Activated CD4-positive, alpha-beta memory T cell treated with anti-CD3 and anti-CD28 coated beads for 36 hours (primary cell): ENCODE results near the gene BLMH. TPM values are rescaled to one million over a fixed set of nuclear protein-coding genes. Genes with fewer than 3 reads are reported as not detected.

Experiments used
- CTCF ChIA-PET: fragments of 350-600 bp; sonication (Branson Sonifier 250); formaldehyde crosslinking; loops from one replicate; lab custom pipeline; 2021; ENCODE audit warnings: antibody characterized with exemption, inconsistent platforms; lab: Charles Lee
- POLR2A ChIA-PET: fragments of 350-600 bp; sonication (Branson Sonifier 250); formaldehyde crosslinking; loops from one replicate; lab custom pipeline; 2021; ENCODE audit warnings: antibody characterized with exemption; lab: Charles Lee
- DNase-seq: peaks from one replicate; pipeline ENCODE4 v3.0.0-alpha.2; 2020
- H3K27ac Mint-ChIP-seq: one replicate; pipeline ENCODE4 v1.8.0; 2021; ENCODE audit warnings: mixed read lengths
- H3K27me3 Mint-ChIP-seq: one replicate; pipeline ENCODE4 v1.8.0; 2021; ENCODE audit warnings: mixed read lengths
- H3K36me3 Mint-ChIP-seq: one replicate; pipeline ENCODE4 v1.8.0; 2021; ENCODE audit warnings: mixed read lengths
- H3K4me1 Mint-ChIP-seq: one replicate; pipeline ENCODE4 v1.8.0; 2021; ENCODE audit warnings: low read depth, mixed read lengths
- H3K4me3 Mint-ChIP-seq: one replicate; pipeline ENCODE4 v1.8.0; 2021; ENCODE audit warnings: mild to moderate bottlenecking, mixed read lengths
- H3K9me3 Mint-ChIP-seq: one replicate; pipeline ENCODE4 v1.8.0; 2021; ENCODE audit warnings: mixed read lengths
- intact Hi-C: fragments of 100-400 bp; cut with micrococcal nuclease; formaldehyde crosslinking; loops from one replicate; pipeline ENCODE4 v1.15.1; 2023
- total RNA-seq, 2 experiments: library from RNA; stranded (reverse); gene quantifications; one replicate each; pipeline ENCODE4 v1.2.3, GENCODE V29; 2021

BLMH gene
- total RNA-seq, 2 experiments from 2014 or later = 47.0 to 49.6 TPM

DNA sequence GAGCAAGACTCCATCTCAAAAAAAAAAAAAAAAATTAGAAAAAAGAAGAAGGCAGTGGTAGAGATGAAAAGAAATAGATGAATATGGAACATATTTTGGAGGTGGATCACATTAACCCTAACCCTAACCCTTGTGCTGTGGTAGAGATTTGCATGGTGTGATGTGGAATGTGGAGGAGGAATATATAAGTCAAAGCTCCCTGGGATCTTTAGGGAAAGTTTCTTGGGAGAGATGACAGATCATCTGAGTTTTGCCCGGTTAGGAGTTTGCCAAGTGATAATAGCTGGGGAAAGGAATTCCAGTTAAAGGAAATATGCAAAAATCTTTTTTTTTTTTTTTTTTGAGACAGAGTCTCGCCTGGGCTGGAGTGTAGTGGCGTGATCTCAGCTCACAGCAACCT lies 13.0 kb upstream of the BLMH start:
- peaks cover 3% of the 10 kb centered on the region for H3K4me1 Mint-ChIP-seq
- no peaks in the 10 kb centered on the region for H3K27me3 Mint-ChIP-seq
- H3K36me3 Mint-ChIP-seq = no peaks in the 10 kb centered on the region
- H3K9me3 Mint-ChIP-seq = no peaks in the 10 kb centered on the region
- intact Hi-C loops = no loop called here
- ChIA-PET CTCF (interaction anchor here (0.6 to 1.4 kb wide), 4 partner anchors 32 to 521 kb away, joined by 3 to 6 read pairs (median 3); no protein-coding TSS in a partner anchor), POLR2A (no interaction called here)
- no peak overlapping the region for H3K4me3 Mint-ChIP-seq
- DNase-seq = no peak
- H3K27ac Mint-ChIP-seq = no peak overlapping the region

DNA sequence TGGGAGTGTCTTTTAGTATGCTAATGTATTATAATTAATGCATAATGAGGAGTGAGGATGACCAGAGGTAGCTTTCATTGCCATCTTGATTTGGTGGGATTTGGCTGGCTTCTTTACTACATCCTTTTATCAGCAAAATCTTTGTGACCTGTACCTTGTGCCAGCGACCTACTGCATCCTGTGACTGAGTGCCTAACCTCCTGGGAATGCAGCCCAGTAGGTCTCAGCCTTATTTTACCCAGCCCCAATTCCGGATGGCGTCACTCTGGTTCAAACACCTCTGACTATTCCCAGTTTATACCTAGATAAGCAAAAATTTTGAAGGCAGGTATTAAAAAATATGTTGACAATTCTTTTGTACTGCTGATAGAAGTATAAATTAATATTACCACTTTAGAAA lies 10.5 kb upstream of the BLMH start:
- ChIA-PET POLR2A (no interaction called here), CTCF (no interaction called here)
- no peak overlapping the region for H3K4me3 Mint-ChIP-seq

DNA sequence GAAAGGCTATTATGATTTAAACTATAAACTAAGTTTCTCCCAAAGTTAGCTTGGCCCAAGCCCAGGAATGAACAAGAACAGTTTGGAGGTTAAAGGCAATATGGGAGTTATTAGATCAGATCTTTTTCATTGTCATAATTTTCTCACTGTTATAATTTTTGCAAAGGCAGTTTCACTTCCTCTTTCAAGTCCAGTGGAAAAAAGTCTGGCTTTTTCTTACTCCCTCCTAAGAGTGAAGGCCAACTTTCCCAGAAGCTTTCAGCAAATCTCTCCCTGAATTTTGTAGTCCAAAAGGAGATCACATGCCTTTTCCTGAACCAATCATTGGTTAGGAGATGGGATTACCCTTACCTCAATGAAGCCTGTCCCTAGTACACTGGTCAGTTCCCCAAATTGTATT lies 9.1 kb upstream of the BLMH start:
- intact Hi-C loops = no loop called here
- H3K4me3 Mint-ChIP-seq = no peak overlapping the region
- no peaks in the 10 kb centered on the region for H3K27me3 Mint-ChIP-seq
- POLR2A ChIA-PET = no interaction called here
- H3K9me3 Mint-ChIP-seq = no peaks in the 10 kb centered on the region
- DNase-seq = no peak
- CTCF ChIA-PET = interaction anchor here (1.0 to 7.5 kb wide), 2 partner anchors 9 to 38 kb away, joined by 4 to 40 read pairs; partner anchors contain the start of gene BLMH
- peaks cover 6% of the 10 kb centered on the region for H3K4me1 Mint-ChIP-seq
- H3K27ac Mint-ChIP-seq = no peak overlapping the region
- H3K36me3 Mint-ChIP-seq = no peaks in the 10 kb centered on the region

More for the DNA sequence above, 10.5 kb upstream of the BLMH start:
- DNase-seq = no peak
- no peak overlapping the region for H3K27ac Mint-ChIP-seq
- H3K36me3 Mint-ChIP-seq = no peaks in the 10 kb centered on the region
- intact Hi-C loops = no loop called here
- H3K9me3 Mint-ChIP-seq = no peaks in the 10 kb centered on the region
- H3K27me3 Mint-ChIP-seq = no peaks in the 10 kb centered on the region
- H3K4me1 Mint-ChIP-seq = peaks cover 6% of the 10 kb centered on the region

DNA sequence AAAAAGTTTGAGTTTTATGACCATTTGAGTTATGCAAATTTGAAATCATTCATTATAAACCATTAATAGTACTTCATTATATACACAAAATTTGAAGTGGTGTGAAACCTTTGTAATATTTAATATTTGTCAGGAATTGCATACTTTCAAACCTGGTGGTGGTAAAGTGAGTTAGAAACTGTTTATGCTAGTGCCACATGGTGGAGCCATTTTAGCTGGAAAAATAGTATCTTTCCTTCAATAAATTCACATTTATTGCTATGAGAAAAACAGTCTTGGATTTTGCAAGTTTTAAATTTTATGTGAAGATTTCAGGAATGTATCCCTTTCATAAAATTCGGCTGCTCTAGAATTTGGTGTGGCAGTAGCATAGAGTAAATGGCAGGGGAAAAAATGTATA lies 7.3 kb upstream of the BLMH start:
- Mint-ChIP-seq H3K4me3 (no peak overlapping the region), H3K27me3 (no peaks in the 10 kb centered on the region), H3K36me3 (no peaks in the 10 kb centered on the region), H3K27ac (no peak overlapping the region), H3K9me3 (no peaks in the 10 kb centered on the region), H3K4me1 (peaks cover 6% of the 10 kb centered on the region)
- no peak for DNase-seq
- ChIA-PET CTCF (interaction anchor here (7.5 kb wide), 1 partner anchor 39 kb away, joined by 40 read pairs; no protein-coding TSS in a partner anchor), POLR2A (no interaction called here)
- intact Hi-C loops = loop anchor here (1.0 kb wide), 1 partner anchor 37 kb away; no protein-coding TSS in a partner anchor

DNA sequence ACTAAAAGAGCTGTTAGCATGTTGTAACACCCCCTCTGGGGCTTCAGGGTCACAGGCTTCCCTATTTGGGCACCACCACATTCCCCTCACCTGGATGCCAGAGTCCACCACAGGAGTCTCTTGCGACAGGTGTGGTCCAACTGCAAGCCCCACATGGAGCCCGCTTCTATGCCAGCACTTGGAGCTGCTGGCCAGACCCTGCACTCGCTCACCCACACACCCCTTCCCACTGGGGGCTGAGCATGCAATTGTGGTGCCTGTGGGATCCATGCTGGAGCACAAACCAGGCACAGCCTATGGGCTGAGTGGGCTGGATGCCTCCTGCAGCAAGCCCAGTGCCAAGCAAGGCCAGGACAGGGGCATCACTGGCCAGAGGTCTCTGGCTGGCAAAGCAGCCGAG lies 6.0 kb upstream of the BLMH start:
- ChIA-PET CTCF (interaction anchor here (7.5 kb wide), 1 partner anchor 41 kb away, joined by 40 read pairs; no protein-coding TSS in a partner anchor), POLR2A (no interaction called here)
- H3K27ac Mint-ChIP-seq = no peak overlapping the region
- peaks cover 6% of the 10 kb centered on the region for H3K4me1 Mint-ChIP-seq
- no peak overlapping the region for H3K4me3 Mint-ChIP-seq
- no peaks in the 10 kb centered on the region for H3K27me3 Mint-ChIP-seq
- H3K9me3 Mint-ChIP-seq = no peaks in the 10 kb centered on the region
- intact Hi-C loops = no loop called here
- H3K36me3 Mint-ChIP-seq = no peaks in the 10 kb centered on the region
- DNase-seq = no peak

DNA sequence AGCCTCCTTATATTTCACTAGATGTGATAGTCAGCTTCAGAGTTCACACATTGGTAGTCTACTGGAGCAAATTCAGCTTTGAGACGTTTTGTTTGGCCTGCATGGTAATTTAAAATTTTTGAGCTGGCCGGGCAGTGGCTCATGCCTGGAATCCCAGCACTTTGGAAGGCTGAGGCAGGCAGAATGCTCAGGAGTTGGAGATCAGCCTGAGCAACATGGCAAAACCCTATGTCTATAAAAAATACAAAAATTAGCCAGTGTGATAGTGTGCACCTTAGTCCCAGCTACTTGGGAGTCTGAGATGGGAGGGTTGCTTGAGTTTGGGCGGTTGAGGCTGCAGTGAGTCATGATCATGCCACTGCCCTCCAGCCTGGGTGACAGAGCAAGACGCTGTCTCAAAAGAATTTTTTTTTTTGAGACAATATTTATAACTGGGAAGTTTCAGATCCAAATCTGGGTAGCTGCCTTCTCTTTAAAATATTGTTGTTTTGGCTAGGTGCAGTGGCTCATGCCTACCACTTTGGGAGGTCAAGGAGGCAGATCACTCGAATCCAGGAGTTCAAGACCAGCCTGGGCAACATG lies 4.8 kb upstream of the BLMH start:
- CTCF ChIA-PET = interaction anchor here (1.0 to 7.5 kb wide), 2 partner anchors 42 to 192 kb away, joined by 3 to 40 read pairs; no protein-coding TSS in a partner anchor
- no peaks in the 10 kb centered on the region for H3K9me3 Mint-ChIP-seq
- H3K36me3 Mint-ChIP-seq = no peaks in the 10 kb centered on the region
- no peak for DNase-seq
- no peaks in the 10 kb centered on the region for H3K27me3 Mint-ChIP-seq
- H3K4me3 Mint-ChIP-seq = no peak overlapping the region
- POLR2A ChIA-PET = interaction anchor here (0.6 kb wide), 1 partner anchor 1714 kb away, joined by 3 read pairs; no protein-coding TSS in a partner anchor
- no peak overlapping the region for H3K27ac Mint-ChIP-seq
- peaks cover 6% of the 10 kb centered on the region for H3K4me1 Mint-ChIP-seq
- intact Hi-C loops = no loop called here

DNA sequence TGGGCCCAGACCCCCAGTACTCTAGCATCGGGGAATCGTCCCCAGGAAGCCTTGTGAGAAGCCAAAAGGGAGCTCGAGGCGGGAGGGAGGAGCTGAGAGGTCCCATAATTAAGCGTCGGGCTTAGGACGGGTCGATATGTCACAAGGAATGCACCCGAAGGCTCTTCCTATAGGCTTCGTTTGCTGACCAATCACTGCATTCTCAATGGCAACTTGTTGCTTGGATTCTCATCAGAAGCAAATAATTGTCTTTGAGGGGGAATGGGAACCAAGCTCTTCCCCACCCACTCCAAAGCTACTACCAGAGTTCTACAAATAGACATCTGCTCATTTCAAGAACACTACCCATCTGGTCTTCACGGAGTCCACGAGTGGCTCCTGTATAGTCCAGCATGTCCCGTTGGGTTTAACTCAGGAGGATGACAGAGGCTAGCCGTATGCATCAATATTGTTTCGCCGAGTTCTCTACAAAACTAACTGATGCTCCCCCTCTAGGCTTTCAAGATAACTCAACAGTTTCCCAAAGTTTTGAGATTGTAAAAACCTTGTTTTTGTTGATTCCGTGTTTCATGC lies 628 bp upstream of the BLMH start:
- Mint-ChIP-seq H3K27ac (no peak overlapping the region), H3K27me3 (no peaks in the 10 kb centered on the region), H3K4me1 (peaks cover 14% of the 10 kb centered on the region), H3K4me3 (peak overlapping the region; percentile 54), H3K9me3 (no peaks in the 10 kb centered on the region), H3K36me3 (peaks cover 14% of the 10 kb centered on the region)
- DNase-seq = no peak
- CTCF ChIA-PET = interaction anchor here (0.9 to 2.9 kb wide), 10 partner anchors 8 to 187 kb away, joined by 3 to 34 read pairs (median 4); partner anchors contain the start of gene TMIGD1
- POLR2A ChIA-PET = interaction anchor here (1.2 to 2.6 kb wide), 5 partner anchors 31 to 175 kb away, joined by 4 to 12 read pairs (median 6); partner anchors contain the start of gene NSRP1
- intact Hi-C loops = loop anchor here (5.0 kb wide), 1 partner anchor 175 kb away; the partner anchor contains the start of gene NSRP1

DNA sequence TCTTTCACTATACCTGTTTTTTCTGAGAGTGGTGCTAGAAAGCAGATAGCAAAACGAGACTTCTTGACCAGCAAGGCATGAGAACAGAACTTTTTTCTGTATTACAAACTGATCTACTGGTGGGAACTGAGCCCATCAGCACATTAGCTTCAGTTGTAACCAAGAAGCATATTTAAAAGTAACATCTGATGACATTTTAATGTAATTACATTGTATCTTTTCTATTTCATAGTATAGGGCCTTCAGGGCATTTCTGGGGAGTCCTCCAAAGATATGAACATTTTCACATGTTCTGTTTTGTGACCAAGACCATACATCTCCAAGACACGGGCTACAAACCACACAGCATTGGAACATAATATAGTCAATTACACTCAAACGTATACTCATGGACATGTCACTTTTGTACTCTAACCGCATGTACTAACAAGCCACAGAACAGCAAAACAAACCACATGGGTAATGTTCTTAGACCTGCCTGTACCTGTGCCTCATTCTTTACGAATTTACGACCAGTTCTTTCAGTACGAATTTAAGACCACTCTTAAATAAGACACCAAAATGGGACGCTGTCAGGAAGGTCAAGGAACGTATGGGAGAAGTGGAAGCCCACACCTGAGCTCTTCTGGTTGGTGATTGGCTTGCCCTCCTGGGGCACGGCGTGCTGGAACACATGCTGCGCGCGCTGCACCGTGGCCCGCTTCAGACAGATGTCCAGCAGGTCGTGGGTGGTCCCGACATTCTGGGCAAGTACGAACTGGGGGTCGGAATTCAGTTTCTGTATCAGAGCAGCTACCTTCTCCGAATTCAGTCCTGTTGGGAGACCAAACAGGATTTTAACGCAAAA lies 825 bp downstream of the BLMH start:
- H3K4me3 Mint-ChIP-seq = peak overlapping the region; percentile 92
- H3K27ac Mint-ChIP-seq = peak overlapping the region; percentile 87
- intact Hi-C loops = loop anchor here (1.0 to 5.0 kb wide), 3 partner anchors 41 to 174 kb away; partner anchors contain the start of gene NSRP1
- peaks cover 14% of the 10 kb centered on the region for H3K4me1 Mint-ChIP-seq
- no peaks in the 10 kb centered on the region for H3K9me3 Mint-ChIP-seq
- peaks cover 24% of the 10 kb centered on the region for H3K36me3 Mint-ChIP-seq
- DNase-seq = peak; percentile 46
- H3K27me3 Mint-ChIP-seq = no peaks in the 10 kb centered on the region
- ChIA-PET POLR2A (interaction anchor here (0.9 to 2.6 kb wide), 6 partner anchors 41 to 174 kb away, joined by 3 to 12 read pairs (median 6); partner anchors contain the start of gene NSRP1), CTCF (interaction anchor here (0.9 to 2.9 kb wide), 9 partner anchors 9 to 186 kb away, joined by 3 to 34 read pairs (median 4); partner anchors contain the start of gene TMIGD1)

DNA sequence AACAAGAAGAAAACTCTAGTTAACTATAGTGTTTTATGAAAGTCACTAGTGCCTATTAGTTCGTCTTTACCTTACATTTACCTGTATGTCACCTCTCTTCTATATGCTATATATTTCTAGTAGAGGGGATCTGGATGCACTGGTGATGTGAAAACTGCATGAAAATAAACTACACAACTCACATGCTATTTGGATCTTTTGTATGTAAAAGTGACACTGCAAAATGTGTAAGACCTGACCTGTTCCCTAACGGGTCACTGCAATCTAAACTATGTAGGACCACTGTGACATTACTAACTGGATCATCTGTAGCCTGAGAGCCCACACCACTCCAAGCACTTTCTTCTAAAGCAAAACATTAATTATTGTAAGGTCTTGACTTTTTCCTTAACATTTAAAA lies 1.7 kb downstream of the BLMH start:
- POLR2A ChIA-PET = interaction anchor here (1.6 to 2.6 kb wide), 2 partner anchors 46 to 173 kb away, joined by 6 read pairs; partner anchors contain the start of gene NSRP1
- Mint-ChIP-seq H3K27me3 (no peaks in the 10 kb centered on the region), H3K4me3 (peak overlapping the region; percentile 92), H3K27ac (no peak overlapping the region), H3K36me3 (peaks cover 32% of the 10 kb centered on the region), H3K4me1 (peaks cover 14% of the 10 kb centered on the region), H3K9me3 (no peaks in the 10 kb centered on the region)
- CTCF ChIA-PET = interaction anchor here (2.7 to 2.9 kb wide), 2 partner anchors 43 to 185 kb away, joined by 7 to 15 read pairs; partner anchors contain the start of gene TMIGD1
- intact Hi-C loops = loop anchor here (5.0 kb wide), 1 partner anchor 173 kb away; the partner anchor contains the start of gene NSRP1
- no peak for DNase-seq

DNA sequence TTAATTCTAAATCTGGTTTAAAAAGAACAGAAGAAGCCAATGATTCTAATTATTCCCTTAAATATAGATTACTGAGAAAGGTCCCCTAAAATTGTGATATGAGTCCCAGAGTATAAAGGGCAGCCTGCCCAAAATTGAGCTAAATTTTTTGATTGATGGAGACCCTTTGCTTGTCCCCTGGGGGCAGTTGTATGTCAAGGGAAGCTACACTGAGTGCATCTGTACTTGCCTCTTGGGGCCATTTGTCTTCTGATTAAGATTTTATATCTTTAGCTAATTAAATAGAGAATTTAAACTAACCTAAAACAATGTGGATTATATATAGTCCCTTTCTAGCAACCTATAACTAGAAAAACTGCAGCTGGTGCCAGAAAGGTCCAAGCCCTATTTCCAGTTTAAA lies 12.6 kb downstream of the BLMH start:
- Mint-ChIP-seq H3K4me3 (no peak overlapping the region), H3K27ac (no peak overlapping the region), H3K4me1 (no peaks in the 10 kb centered on the region), H3K36me3 (peaks cover 38% of the 10 kb centered on the region), H3K9me3 (no peaks in the 10 kb centered on the region), H3K27me3 (no peaks in the 10 kb centered on the region)
- CTCF ChIA-PET = interaction anchor here (0.7 to 3.1 kb wide), 4 partner anchors 57 to 198 kb away, joined by 3 to 17 read pairs (median 4); partner anchors contain the start of gene GOSR1
- no peak for DNase-seq
- POLR2A ChIA-PET = no interaction called here
- intact Hi-C loops = no loop called here

DNA sequence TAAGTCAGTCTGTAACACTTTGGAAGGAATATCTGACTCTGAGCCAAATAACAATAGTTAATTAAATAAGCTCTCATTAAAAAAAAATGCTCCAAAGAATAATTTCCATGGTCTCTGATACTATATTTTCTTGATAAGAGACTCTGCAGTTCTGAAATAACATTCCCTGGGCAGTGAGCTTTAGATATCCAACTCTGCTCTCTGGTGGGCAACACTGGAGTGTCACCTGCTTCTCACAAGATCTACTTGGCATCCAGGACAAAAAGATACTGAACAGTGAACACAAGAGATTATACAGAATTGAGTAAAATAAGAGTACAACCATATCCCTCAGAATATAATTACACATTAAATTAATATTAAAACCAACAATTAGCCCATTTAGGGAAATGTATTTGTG lies 13.7 kb downstream of the BLMH start:
- H3K36me3 Mint-ChIP-seq = peaks cover 42% of the 10 kb centered on the region
- H3K4me3 Mint-ChIP-seq = no peak overlapping the region
- CTCF ChIA-PET = interaction anchor here (1.1 to 3.1 kb wide), 2 partner anchors 13 to 59 kb away, joined by 4 to 17 read pairs; no protein-coding TSS in a partner anchor
- intact Hi-C loops = no loop called here
- H3K27ac Mint-ChIP-seq = no peak overlapping the region
- H3K9me3 Mint-ChIP-seq = no peaks in the 10 kb centered on the region
- no peak for DNase-seq
- H3K4me1 Mint-ChIP-seq = no peaks in the 10 kb centered on the region
- POLR2A ChIA-PET = no interaction called here
- no peaks in the 10 kb centered on the region for H3K27me3 Mint-ChIP-seq
